ENCODE data around the gene DNM3. TPM values are rescaled to one million over a fixed set of nuclear protein-coding genes. Genes with fewer than 3 reads are reported as not detected.

The DNM3 gene
- total and polyA plus RNA-seq, 4 donors: 38.5 to 93.9 (median 48.5) TPM

- peak in 4 of 6 donors; percentile 33 to 85 (median 69) for DNase-seq (ENCODE audit: low read depth in 4 of 6, low spot score in 6 of 6)
- Histone ChIP-seq H3K9me3 (ENCODE audit: control insufficient read depth, insufficient read depth, low read length) (no peaks in the 10 kb centered on the region), H3K4me3 (ENCODE audit: low read depth, low read length) (peak overlapping the region; percentile 87), H3K36me3 (ENCODE audit: control insufficient read depth, insufficient read depth, low read length) (no peaks in the 10 kb centered on the region), H3K27ac (ENCODE audit: low read depth, low read length) (peak overlapping the region; percentile 63), H3K27me3 (ENCODE audit: control insufficient read depth, insufficient read depth, low read length) (no peaks in the 10 kb centered on the region), H3K4me1 (ENCODE audit: control insufficient read depth, insufficient read depth, low read length) (peaks cover 9% of the 10 kb centered on the region)
- 0% methylated on average over 24 of the region's 40 CpGs for WGBS (ENCODE audit: insufficient coverage)
Measured at GRCh38 chr1:171841931-171842761, 848 bp downstream of the DNM3 start.

- WGBS (ENCODE audit: insufficient coverage): 76% methylated on average over 2 of the region's 2 CpGs
- H3K4me1 ChIP-seq (ENCODE audit: control insufficient read depth, insufficient read depth, low read length): peaks cover 9% of the 10 kb centered on the region
- H3K9me3 ChIP-seq (ENCODE audit: control insufficient read depth, insufficient read depth, low read length): no peaks in the 10 kb centered on the region
- H3K27me3 ChIP-seq (ENCODE audit: control insufficient read depth, insufficient read depth, low read length): no peaks in the 10 kb centered on the region
- DNase-seq (ENCODE audit: low read depth in 4 of 6, low spot score in 6 of 6): peak in 1 of 6 donors; percentile 39
- H3K4me3 ChIP-seq (ENCODE audit: low read depth, low read length): no peak overlapping the region
- no peak overlapping the region for H3K27ac ChIP-seq (ENCODE audit: low read depth, low read length)
- no peaks in the 10 kb centered on the region for H3K36me3 ChIP-seq (ENCODE audit: control insufficient read depth, insufficient read depth, low read length)
Measured at GRCh38 chr1:171844381-171844780, 3.1 kb downstream of the DNM3 start.

- Histone ChIP-seq H3K27ac (ENCODE audit: low read depth, low read length) (no peak overlapping the region), H3K36me3 (ENCODE audit: control insufficient read depth, insufficient read depth, low read length) (no peaks in the 10 kb centered on the region), H3K4me3 (ENCODE audit: low read depth, low read length) (no peak overlapping the region), H3K27me3 (ENCODE audit: control insufficient read depth, insufficient read depth, low read length) (no peaks in the 10 kb centered on the region), H3K4me1 (ENCODE audit: control insufficient read depth, insufficient read depth, low read length) (peaks cover 7% of the 10 kb centered on the region), H3K9me3 (ENCODE audit: control insufficient read depth, insufficient read depth, low read length) (no peaks in the 10 kb centered on the region)
- DNase-seq (ENCODE audit: low read depth in 4 of 6, low spot score in 6 of 6): no peak
Measured at GRCh38 chr1:171845998-171846397, 4.7 kb downstream of the DNM3 start.

- Histone ChIP-seq H3K36me3 (ENCODE audit: control insufficient read depth, insufficient read depth, low read length) (no peaks in the 10 kb centered on the region), H3K27me3 (ENCODE audit: control insufficient read depth, insufficient read depth, low read length) (no peaks in the 10 kb centered on the region), H3K9me3 (ENCODE audit: control insufficient read depth, insufficient read depth, low read length) (no peaks in the 10 kb centered on the region), H3K4me3 (ENCODE audit: low read depth, low read length) (no peak overlapping the region), H3K4me1 (ENCODE audit: control insufficient read depth, insufficient read depth, low read length) (no peaks in the 10 kb centered on the region), H3K27ac (ENCODE audit: low read depth, low read length) (no peak overlapping the region)
- WGBS (ENCODE audit: insufficient coverage): 100% methylated on average over 1 of the region's 5 CpGs
- no peak for DNase-seq (ENCODE audit: low read depth in 4 of 6, low spot score in 6 of 6)
Measured at GRCh38 chr1:171849245-171849898, 8.1 kb downstream of the DNM3 start.

- WGBS (ENCODE audit: insufficient coverage): 79% methylated on average over 2 of the region's 5 CpGs
- H3K27me3 ChIP-seq (ENCODE audit: control insufficient read depth, insufficient read depth, low read length): no peaks in the 10 kb centered on the region
- H3K36me3 ChIP-seq (ENCODE audit: control insufficient read depth, insufficient read depth, low read length): no peaks in the 10 kb centered on the region
- no peak overlapping the region for H3K4me3 ChIP-seq (ENCODE audit: low read depth, low read length)
- H3K9me3 ChIP-seq (ENCODE audit: control insufficient read depth, insufficient read depth, low read length): peaks cover 2% of the 10 kb centered on the region
- no peak for DNase-seq (ENCODE audit: low read depth in 4 of 6, low spot score in 6 of 6)
- no peaks in the 10 kb centered on the region for H3K4me1 ChIP-seq (ENCODE audit: control insufficient read depth, insufficient read depth, low read length)
- H3K27ac ChIP-seq (ENCODE audit: low read depth, low read length): no peak overlapping the region
Measured at GRCh38 chr1:171850651-171851350, 9.5 kb downstream of the DNM3 start.

- DNase-seq (ENCODE audit: low read depth in 4 of 6, low spot score in 6 of 6): peak in 1 of 6 donors; percentile 19
- Histone ChIP-seq H3K27me3 (ENCODE audit: control insufficient read depth, insufficient read depth, low read length) (no peaks in the 10 kb centered on the region), H3K9me3 (ENCODE audit: control insufficient read depth, insufficient read depth, low read length) (peaks cover 2% of the 10 kb centered on the region), H3K4me1 (ENCODE audit: control insufficient read depth, insufficient read depth, low read length) (no peaks in the 10 kb centered on the region), H3K36me3 (ENCODE audit: control insufficient read depth, insufficient read depth, low read length) (no peaks in the 10 kb centered on the region), H3K4me3 (ENCODE audit: low read depth, low read length) (no peak overlapping the region), H3K27ac (ENCODE audit: low read depth, low read length) (no peak overlapping the region)
Measured at GRCh38 chr1:171852272-171852671, 11.0 kb downstream of the DNM3 start.

GRCh38 chr1:171855381-171855780, 14.1 kb downstream of the DNM3 start:
- H3K9me3 ChIP-seq (ENCODE audit: control insufficient read depth, insufficient read depth, low read length): peaks cover 2% of the 10 kb centered on the region
- DNase-seq (ENCODE audit: low read depth in 4 of 6, low spot score in 6 of 6): no peak
- no CpG with 5 or more reads among the region's 1 CpG for WGBS (ENCODE audit: insufficient coverage)
- no peaks in the 10 kb centered on the region for H3K36me3 ChIP-seq (ENCODE audit: control insufficient read depth, insufficient read depth, low read length)
- no peaks in the 10 kb centered on the region for H3K4me1 ChIP-seq (ENCODE audit: control insufficient read depth, insufficient read depth, low read length)
- no peak overlapping the region for H3K27ac ChIP-seq (ENCODE audit: low read depth, low read length)
- no peak overlapping the region for H3K4me3 ChIP-seq (ENCODE audit: low read depth, low read length)
- no peaks in the 10 kb centered on the region for H3K27me3 ChIP-seq (ENCODE audit: control insufficient read depth, insufficient read depth, low read length)

GRCh38 chr1:171858696-171859095, 17.4 kb downstream of the DNM3 start:
- Histone ChIP-seq H3K36me3 (ENCODE audit: control insufficient read depth, insufficient read depth, low read length) (no peaks in the 10 kb centered on the region), H3K4me3 (ENCODE audit: low read depth, low read length) (no peak overlapping the region), H3K9me3 (ENCODE audit: control insufficient read depth, insufficient read depth, low read length) (peaks cover 2% of the 10 kb centered on the region), H3K27me3 (ENCODE audit: control insufficient read depth, insufficient read depth, low read length) (no peaks in the 10 kb centered on the region), H3K4me1 (ENCODE audit: control insufficient read depth, insufficient read depth, low read length) (no peaks in the 10 kb centered on the region), H3K27ac (ENCODE audit: low read depth, low read length) (no peak overlapping the region)
- WGBS (ENCODE audit: insufficient coverage): 88% methylated on average over 3 of the region's 3 CpGs
- DNase-seq (ENCODE audit: low read depth in 4 of 6, low spot score in 6 of 6): no peak

- no peaks in the 10 kb centered on the region for H3K4me1 ChIP-seq (ENCODE audit: control insufficient read depth, insufficient read depth, low read length)
- H3K4me3 ChIP-seq (ENCODE audit: low read depth, low read length): no peak overlapping the region
- no peak overlapping the region for H3K27ac ChIP-seq (ENCODE audit: low read depth, low read length)
- H3K36me3 ChIP-seq (ENCODE audit: control insufficient read depth, insufficient read depth, low read length): no peaks in the 10 kb centered on the region
- no peaks in the 10 kb centered on the region for H3K27me3 ChIP-seq (ENCODE audit: control insufficient read depth, insufficient read depth, low read length)
- DNase-seq (ENCODE audit: low read depth in 4 of 6, low spot score in 6 of 6): no peak
- no peaks in the 10 kb centered on the region for H3K9me3 ChIP-seq (ENCODE audit: control insufficient read depth, insufficient read depth, low read length)
- 83% methylated on average over 1 of the region's 1 CpG for WGBS (ENCODE audit: insufficient coverage)
Measured at GRCh38 chr1:171860696-171861095, 19.4 kb downstream of the DNM3 start.
